ENCODE measurements around the gene UBN2. TPM values are rescaled to one million over a fixed set of nuclear protein-coding genes. Genes with fewer than 3 reads are reported as not detected.

Gene UBN2
- total RNA-seq, 1 experiment from 2014 or later, result 14.8 TPM

GRCh38 chr7:139189357-139189756 lies 41.7 kb upstream of the UBN2 start (continued):
- TF ChIP-seq CTCF (IDR thresholded peaks at IDR 0.05 in 2 of 3, conservative IDR thresholded peaks at IDR 0.05 in 1 of 3; ENCODE audit: borderline replicate concordance in 1 of 3, insufficient read depth in 1 of 3, low read depth in 2 of 3, low read length in 2 of 3), result no peak

- BruUV-seq (replicated peaks), result no TSS peak
- DNase-seq (ENCODE audit: low read depth, low spot score), result no peak
- Histone ChIP-seq H3K79me2 (ENCODE audit: insufficient read depth, low read length) (no peaks in the 10 kb centered on the region), H3K36me3 (ENCODE audit: control insufficient read depth in 1 of 2, insufficient read depth in 2 of 2, low read length in 2 of 2) (no peaks in the 10 kb centered on the region), H3K4me2 (ENCODE audit: low read length) (no peak overlapping the region), H3K4me3 (replicated peaks in 1 of 2; ENCODE audit: low read depth in 1 of 2, low read length in 2 of 2) (no peak overlapping the region), H3K9me3 (ENCODE audit: control insufficient read depth in 1 of 2, insufficient read depth in 1 of 2, low read depth in 1 of 2, low read length in 2 of 2) (no peaks in the 10 kb centered on the region), H4K20me1 (ENCODE audit: insufficient read depth) (no peaks in the 10 kb centered on the region), H3K9me2 (ENCODE audit: insufficient read depth) (no peaks in the 10 kb centered on the region), H2AFZ (ENCODE audit: low read depth, low read length, poor library complexity, severe bottlenecking) (no peak overlapping the region), H3K4me1 (ENCODE audit: control insufficient read depth in 1 of 2, insufficient read depth in 2 of 2, low read length in 2 of 2) (no peaks in the 10 kb centered on the region), H3K9ac (ENCODE audit: low read length) (no peak overlapping the region), H3K27me3 (ENCODE audit: insufficient read depth, low read length) (no peaks in the 10 kb centered on the region), H3K27ac (ENCODE audit: low read depth, low read length) (no peak overlapping the region)
- TF ChIP-seq CBX3 (IDR thresholded peaks at IDR 0.05; ENCODE audit: low read depth) (no peak), EZH2phosphoT487 (IDR thresholded peaks at IDR 0.05; ENCODE audit: borderline replicate concordance) (no peak), POLR2AphosphoS5 (IDR thresholded peaks at IDR 0.05; ENCODE audit: low read depth, low read length) (no peak), SRF (IDR thresholded peaks at IDR 0.05; ENCODE audit: low read depth) (no peak), FOSL1 (IDR thresholded peaks at IDR 0.05; ENCODE audit: low read depth) (no peak), REST (IDR thresholded peaks at IDR 0.05; ENCODE audit: low read depth) (no peak), YY1 (IDR thresholded peaks at IDR 0.05; ENCODE audit: extremely low read depth, insufficient replicate concordance, low read depth, low read length) (no peak), CEBPB (IDR thresholded peaks at IDR 0.05; ENCODE audit: low read depth) (no peak), SP1 (IDR thresholded peaks at IDR 0.05; ENCODE audit: low read depth) (no peak), ELF1 (IDR thresholded peaks at IDR 0.05; ENCODE audit: borderline replicate concordance, low read depth) (no peak), ZNF274 (IDR thresholded peaks at IDR 0.05; ENCODE audit: low read depth, low read length) (no peak), RAD21 (IDR thresholded peaks at IDR 0.05; ENCODE audit: low read depth) (no peak), MAX (IDR thresholded peaks at IDR 0.05) (no peak)
- no peak for ATAC-seq
- CTCF ChIA-PET, result no interaction called here
- RAD21 ChIA-PET (ENCODE audit: low non-redundant PET in 1 of 2, low total read pairs in 2 of 2, uncharacterized antibody in 2 of 2, unreplicated experiment in 2 of 2), result no interaction called here
- POLR2A ChIA-PET, result no interaction called here
- intact Hi-C loops (cut with micrococcal nuclease), result no loop called here
Measured at GRCh38 chr7:139192014-139192706, 38.9 kb upstream of the UBN2 start.
